Vagina (tissue), 2 donors: ENCODE results near the gene PPP2R5C. TPM values are rescaled to one million over a fixed set of nuclear protein-coding genes. Genes with fewer than 3 reads are reported as not detected.

Experiments
- DNase-seq, 2 donors: peaks; one replicate each; pipeline ENCODE4 v3.0.0-alpha.2; 2017; ENCODE audit errors: extremely low spot score in 2 of 2
- H3K27ac ChIP-seq: fragments of 200-600 bp; sonication (generic); one replicate; pipeline ENCODE4 v1.5.1; 2019
- H3K27me3 ChIP-seq: fragments of 200-600 bp; sonication (generic); one replicate; pipeline ENCODE4 v1.5.1; 2019
- H3K36me3 ChIP-seq, 2 donors: fragments of 200-600 bp; sonication (generic); one replicate each; pipeline ENCODE4 v1.5.1; 2017 to 2019
- H3K4me1 ChIP-seq: fragments of 200-600 bp; sonication (generic); one replicate; pipeline ENCODE4 v1.5.1; 2019
- H3K4me3 ChIP-seq, 2 donors: fragments of 200-600 bp; sonication (generic); 1 replicate in 1 of 2; 2 replicates in 1 of 2; pipeline ENCODE4 v1.5.1; 2016 to 2019
- H3K9me3 ChIP-seq: fragments of 200-600 bp; sonication (generic); one replicate; pipeline ENCODE4 v1.5.1; 2019
- POLR2A ChIP-seq, 2 donors: fragments of 450-650 bp; IDR thresholded peaks; one replicate each; pipeline ENCODE4 v1.6.1; 2017; ENCODE audit warnings: antibody characterized with exemption in 2 of 2, mild to moderate bottlenecking in 2 of 2, moderate library complexity in 2 of 2
- POLR2AphosphoS5 ChIP-seq, 2 donors: sonication (generic); formaldehyde crosslinking; IDR thresholded peaks; one replicate each; pipeline ENCODE4 v1.9.0; 2017; ENCODE audit warnings: antibody characterized with exemption in 2 of 2, mild to moderate bottlenecking in 2 of 2, low read depth in 1 of 2; ENCODE audit not compliant: insufficient read depth in 1 of 2
- intact Hi-C: fragments of 100-400 bp; cut with DNase I; formaldehyde crosslinking; loops from one replicate; pipeline ENCODE4 v1.15.1; 2023
- total RNA-seq: library from RNA; depleted of rRNA; stranded (reverse); fragments of >200 nt; gene quantifications from one replicate; pipeline ENCODE4 v1.2.3, GENCODE V29; 2016
- TF ChIP-seq, protein P1 (sequence below), 3 experiments: fragments of 450-650 bp in 2 of 3; fragments of 200-600 bp in 1 of 3; sonication (generic) in 1 of 3; IDR thresholded peaks; one replicate each; pipeline ENCODE4 v1.5.1; 2017 to 2019; ENCODE audit warnings: antibody characterized with exemption in 3 of 3, mild to moderate bottlenecking in 2 of 3, moderate library complexity in 2 of 3

PPP2R5C gene
- total RNA-seq, 1 donor from 2014 or later = 88.1 TPM

DNA sequence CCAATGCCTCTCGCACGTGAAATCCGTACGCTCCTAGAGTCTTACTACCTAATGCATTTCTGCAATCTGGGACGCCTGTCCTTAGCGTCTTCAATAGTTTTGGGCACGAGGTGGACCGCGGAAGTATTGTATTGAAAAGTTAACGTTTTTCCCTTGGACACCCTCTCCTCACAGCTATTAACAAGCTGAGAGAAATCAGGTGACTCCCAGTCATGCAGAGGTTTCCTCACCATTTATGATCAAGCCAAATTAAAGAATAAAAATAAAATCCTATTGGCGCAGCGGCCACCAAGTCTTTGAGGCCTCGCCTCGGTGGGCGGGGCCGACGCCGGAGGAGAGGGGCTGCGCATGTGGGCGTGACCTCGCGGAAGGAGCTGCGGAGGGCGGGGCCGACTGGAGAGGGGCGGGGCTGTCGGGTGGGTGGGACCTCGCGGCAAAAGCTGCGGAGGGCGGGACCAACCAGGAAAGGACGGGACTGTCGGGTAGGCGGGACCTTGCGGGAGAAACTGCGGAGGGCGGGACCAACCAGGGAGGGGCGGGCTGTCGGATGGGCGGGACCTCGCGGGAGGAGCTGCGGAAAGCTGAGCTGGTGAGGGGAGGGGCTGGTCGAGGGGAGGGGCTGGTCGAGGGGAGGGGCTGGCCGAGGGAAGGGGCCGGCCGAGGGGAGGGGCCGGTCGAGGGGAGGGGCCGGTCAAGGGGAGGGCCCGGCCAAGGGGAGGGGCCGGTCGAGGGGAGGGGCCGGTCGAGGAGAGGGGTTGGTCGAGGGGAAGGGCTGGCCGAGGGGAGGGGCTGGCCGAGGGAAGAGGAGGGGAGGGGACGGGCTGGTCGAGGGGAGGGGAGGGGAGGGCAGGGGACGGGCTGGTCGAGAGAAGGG, 1.1 kb upstream of the PPP2R5C start:
- intact Hi-C loops = loop anchor here (5.0 kb wide), 1 partner anchor 202 kb away; the partner anchor contains the start of gene DYNC1H1
- Histone ChIP-seq H3K9me3 (no peaks in the 10 kb centered on the region), H3K4me3 (peak overlapping the region; percentile 99 to 100), H3K36me3 (peaks cover 0 to 1% of the 10 kb centered on the region in 2 donors), H3K27ac (peak overlapping the region; percentile 100), H3K4me1 (peaks cover 12% of the 10 kb centered on the region), H3K27me3 (no peaks in the 10 kb centered on the region)
- TF ChIP-seq, protein P1, sequence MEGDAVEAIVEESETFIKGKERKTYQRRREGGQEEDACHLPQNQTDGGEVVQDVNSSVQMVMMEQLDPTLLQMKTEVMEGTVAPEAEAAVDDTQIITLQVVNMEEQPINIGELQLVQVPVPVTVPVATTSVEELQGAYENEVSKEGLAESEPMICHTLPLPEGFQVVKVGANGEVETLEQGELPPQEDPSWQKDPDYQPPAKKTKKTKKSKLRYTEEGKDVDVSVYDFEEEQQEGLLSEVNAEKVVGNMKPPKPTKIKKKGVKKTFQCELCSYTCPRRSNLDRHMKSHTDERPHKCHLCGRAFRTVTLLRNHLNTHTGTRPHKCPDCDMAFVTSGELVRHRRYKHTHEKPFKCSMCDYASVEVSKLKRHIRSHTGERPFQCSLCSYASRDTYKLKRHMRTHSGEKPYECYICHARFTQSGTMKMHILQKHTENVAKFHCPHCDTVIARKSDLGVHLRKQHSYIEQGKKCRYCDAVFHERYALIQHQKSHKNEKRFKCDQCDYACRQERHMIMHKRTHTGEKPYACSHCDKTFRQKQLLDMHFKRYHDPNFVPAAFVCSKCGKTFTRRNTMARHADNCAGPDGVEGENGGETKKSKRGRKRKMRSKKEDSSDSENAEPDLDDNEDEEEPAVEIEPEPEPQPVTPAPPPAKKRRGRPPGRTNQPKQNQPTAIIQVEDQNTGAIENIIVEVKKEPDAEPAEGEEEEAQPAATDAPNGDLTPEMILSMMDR (IDR thresholded peaks at IDR 0.05) = no peak
- TF ChIP-seq POLR2AphosphoS5 (IDR thresholded peaks at IDR 0.05; ENCODE audit: insufficient read depth in 1 of 2, low read depth in 1 of 2) (peak; percentile 58 to 69), POLR2A (IDR thresholded peaks at IDR 0.05) (no peak)
- DNase-seq = peak in 1 of 2 donors; percentile 99

DNA sequence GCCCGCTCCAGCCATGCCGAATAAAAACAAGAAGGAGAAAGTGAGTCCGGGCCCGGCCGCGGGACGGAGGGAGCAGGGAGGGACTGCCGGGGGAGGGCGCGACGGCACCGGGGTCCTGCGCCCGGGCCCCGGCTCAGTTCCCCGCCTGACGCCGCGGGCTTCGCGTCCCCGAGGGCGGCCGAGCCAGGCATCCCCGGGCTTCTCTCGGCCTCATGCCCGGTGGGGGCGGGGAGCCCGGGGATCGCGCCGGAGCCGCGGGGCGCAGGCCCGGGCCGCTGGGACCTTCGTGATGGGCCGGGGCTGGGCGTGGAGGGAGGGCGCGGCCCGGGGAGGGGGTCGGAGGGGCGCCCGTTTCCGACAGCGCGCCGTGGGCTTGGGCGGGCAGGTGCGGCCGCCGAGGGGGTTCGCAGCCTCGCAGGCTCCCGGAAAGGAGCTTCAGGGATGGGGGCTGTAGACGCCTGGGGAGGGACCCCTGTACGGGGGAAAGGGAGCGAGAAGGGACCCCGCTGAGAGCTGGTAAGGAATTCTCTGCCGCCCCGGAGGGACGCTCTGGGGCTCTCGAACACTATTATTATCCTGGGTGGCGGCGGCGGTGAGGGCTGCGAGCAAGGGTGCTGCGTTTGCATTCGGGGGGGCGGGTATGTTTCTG, 496 bp downstream of the PPP2R5C start:
- Histone ChIP-seq H3K4me1 (peaks cover 12% of the 10 kb centered on the region), H3K27me3 (no peaks in the 10 kb centered on the region), H3K4me3 (peak overlapping the region; percentile 78 to 91), H3K27ac (peak overlapping the region; percentile 80), H3K36me3 (peaks cover 0 to 7% of the 10 kb centered on the region in 2 donors), H3K9me3 (no peaks in the 10 kb centered on the region)
- intact Hi-C loops = loop anchor here (5.0 kb wide), 1 partner anchor 200 kb away; the partner anchor contains the start of gene DYNC1H1
- DNase-seq = peak in 1 of 2 donors; percentile 79
- TF ChIP-seq, protein P1 (IDR thresholded peaks at IDR 0.05) = no peak
- no peak for TF ChIP-seq POLR2AphosphoS5 (IDR thresholded peaks at IDR 0.05; ENCODE audit: insufficient read depth in 1 of 2, low read depth in 1 of 2)
- TF ChIP-seq POLR2A (IDR thresholded peaks at IDR 0.05) = no peak

DNA sequence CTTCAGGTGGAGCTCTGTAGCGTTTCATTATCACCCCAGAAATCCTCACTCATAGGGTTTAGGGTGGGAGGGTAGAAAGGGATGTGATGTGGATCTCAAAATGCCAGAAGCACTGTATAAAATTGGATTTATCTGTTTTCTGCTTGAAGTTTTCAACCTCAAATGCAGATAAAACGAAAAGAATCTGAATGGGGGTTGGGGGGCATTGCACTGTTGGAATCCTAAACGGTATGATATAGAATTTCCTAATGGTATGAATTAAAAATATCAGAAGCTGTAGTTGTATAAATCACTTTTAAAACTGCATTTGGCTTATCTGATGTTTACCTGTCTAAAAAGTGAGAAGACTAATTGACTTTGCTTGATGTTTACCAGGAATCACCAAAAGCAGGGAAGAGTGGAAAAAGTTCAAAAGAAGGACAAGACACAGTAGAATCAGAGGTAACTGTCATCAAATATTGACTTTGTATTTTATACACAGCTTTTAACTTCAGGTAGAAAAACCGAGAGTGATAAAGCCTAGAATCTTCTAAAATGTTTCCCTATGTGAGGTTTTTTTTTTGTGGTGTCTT, 1.1 kb downstream of the PPP2R5C start:
- Histone ChIP-seq H3K27ac (peak overlapping the region; percentile 80), H3K4me3 (peak overlapping the region; percentile 78 to 91), H3K36me3 (peaks cover 0 to 7% of the 10 kb centered on the region in 2 donors), H3K4me1 (peaks cover 12% of the 10 kb centered on the region), H3K9me3 (no peaks in the 10 kb centered on the region), H3K27me3 (no peaks in the 10 kb centered on the region)
- DNase-seq = no peak
- intact Hi-C loops = loop anchor here (5.0 kb wide), 1 partner anchor 200 kb away; the partner anchor contains the start of gene DYNC1H1
- TF ChIP-seq, protein P1 (IDR thresholded peaks at IDR 0.05) = no peak
- TF ChIP-seq POLR2A (IDR thresholded peaks at IDR 0.05) (no peak), POLR2AphosphoS5 (IDR thresholded peaks at IDR 0.05; ENCODE audit: insufficient read depth in 1 of 2, low read depth in 1 of 2) (no peak)

DNA sequence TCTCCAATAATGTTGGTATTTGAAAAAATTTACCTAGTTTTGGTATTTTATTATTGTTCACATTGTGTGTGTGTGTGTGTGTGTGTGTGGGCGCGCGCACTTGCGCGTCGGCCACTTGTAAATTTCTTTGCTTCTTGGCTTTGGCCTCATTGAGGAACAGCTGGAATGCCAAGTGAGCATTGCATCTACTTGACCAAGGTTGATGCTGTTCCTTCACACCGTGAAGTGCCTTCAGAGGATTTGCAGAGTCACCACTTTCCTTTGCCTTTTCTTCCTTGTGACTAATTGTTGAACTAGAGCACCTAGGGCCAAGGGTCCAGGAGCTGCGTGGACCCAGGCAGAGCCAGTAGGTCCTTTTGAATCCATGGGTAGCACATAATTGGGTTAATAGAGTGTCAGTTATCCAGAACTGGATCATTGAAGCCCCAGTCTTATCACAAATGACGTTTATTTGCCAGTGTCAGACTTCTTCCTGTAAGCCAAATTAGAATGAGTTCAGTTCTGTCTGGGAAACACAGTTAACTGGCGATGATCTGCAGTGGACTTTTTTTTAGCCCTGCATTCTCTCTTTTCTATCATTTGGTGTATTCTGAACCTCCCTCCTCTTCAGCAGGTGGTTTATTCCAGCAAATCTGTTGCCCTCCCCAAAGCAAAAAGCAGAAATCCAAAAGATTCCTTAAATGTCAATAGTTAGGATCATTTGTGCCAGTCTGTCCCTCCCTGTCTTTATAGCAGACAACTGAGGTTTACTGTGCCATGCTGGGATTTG, 2.6 kb downstream of the PPP2R5C start:
- Histone ChIP-seq H3K27me3 (no peaks in the 10 kb centered on the region), H3K36me3 (peaks cover 0 to 7% of the 10 kb centered on the region in 2 donors), H3K4me1 (peaks cover 12% of the 10 kb centered on the region), H3K9me3 (no peaks in the 10 kb centered on the region), H3K4me3 (no peak overlapping the region), H3K27ac (no peak overlapping the region)
- intact Hi-C loops = loop anchor here (5.0 kb wide), 1 partner anchor 198 kb away; the partner anchor contains the start of gene DYNC1H1
- DNase-seq = no peak
- TF ChIP-seq, protein P1 (IDR thresholded peaks at IDR 0.05) = no peak
- no peak for TF ChIP-seq POLR2A (IDR thresholded peaks at IDR 0.05)
- TF ChIP-seq POLR2AphosphoS5 (IDR thresholded peaks at IDR 0.05; ENCODE audit: insufficient read depth in 1 of 2, low read depth in 1 of 2) = no peak
